Measurements from ENCODE around the gene RBM19. TPM values are rescaled to one million over a fixed set of nuclear protein-coding genes. Genes with fewer than 3 reads are reported as not detected.

RBM19 gene
- total RNA-seq, 2 experiments from 2014 or later = 29.6 to 33.8 TPM

DNA sequence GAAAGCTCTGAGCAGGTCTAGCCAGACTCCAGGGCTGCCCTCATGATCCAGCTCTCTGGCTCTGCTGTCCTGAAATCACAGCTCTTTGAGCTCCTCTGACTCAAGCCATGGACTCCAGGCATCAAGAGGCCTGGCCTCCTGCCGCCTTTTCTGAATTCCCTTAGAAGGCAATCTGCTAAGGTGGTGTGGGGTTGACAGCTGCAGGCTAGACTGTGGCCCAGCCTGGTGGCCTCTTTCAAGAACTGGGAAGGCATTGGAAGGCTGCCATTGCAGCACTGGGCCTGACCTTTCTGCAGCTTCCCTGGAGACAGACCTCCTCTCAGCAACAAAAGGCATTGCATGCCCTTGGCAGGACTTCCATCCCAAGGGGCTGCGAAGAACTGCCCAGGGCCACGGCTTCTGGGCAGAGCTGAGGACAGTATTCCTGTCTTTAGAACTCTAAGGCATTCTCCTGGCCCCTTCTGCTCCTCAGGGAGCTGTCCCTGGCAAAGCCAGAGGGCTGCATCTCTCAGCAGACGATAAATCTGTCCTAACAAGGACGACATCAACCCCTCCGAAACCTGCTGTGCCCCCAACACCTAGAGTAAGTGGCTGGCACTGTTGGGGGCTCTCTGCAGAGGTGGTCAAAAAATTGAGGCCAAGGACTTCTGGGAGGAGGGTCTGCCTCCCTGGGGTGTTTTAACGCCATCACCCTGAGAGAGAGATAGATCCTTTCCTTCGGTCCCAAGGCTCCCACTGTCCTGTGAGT is 115.6 kb downstream of the RBM19 start:
- H3K9me3 Mint-ChIP-seq (ENCODE audit: insufficient read depth) = no peaks in the 10 kb centered on the region
- no peak overlapping the region for H3K4me3 Mint-ChIP-seq
- ChIA-PET CTCF (no interaction called here), POLR2A (no interaction called here)
- no peaks in the 10 kb centered on the region for H3K36me3 Mint-ChIP-seq (ENCODE audit: low read depth)
- no peak overlapping the region for H3K27ac Mint-ChIP-seq
- no peaks in the 10 kb centered on the region for H3K4me1 Mint-ChIP-seq (ENCODE audit: low read depth)
- no peaks in the 10 kb centered on the region for H3K27me3 Mint-ChIP-seq (ENCODE audit: low read depth)
- DNase-seq (no peak), ATAC-seq (no peak)

DNA sequence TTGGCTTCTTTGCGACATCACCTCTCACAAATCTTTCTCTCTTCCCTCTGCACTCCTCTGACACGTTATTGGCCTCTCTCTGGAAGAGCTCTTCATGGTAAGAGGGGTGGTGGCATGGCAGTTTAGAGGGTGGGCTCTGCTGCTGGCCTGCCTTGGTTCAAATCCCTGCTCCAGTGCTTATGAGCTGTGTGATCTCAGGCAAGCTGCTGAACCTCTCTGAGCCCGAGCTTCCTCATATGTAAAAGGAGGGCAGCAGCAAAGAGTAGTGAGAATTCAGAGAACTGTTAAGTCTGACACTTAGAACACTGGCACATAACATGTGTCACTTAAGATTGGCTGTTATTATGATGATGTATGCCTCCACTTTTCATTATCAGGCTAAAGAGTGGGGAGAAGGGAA is 118.3 kb downstream of the RBM19 start:
- ChIA-PET POLR2A (no interaction called here), CTCF (interaction anchor here (0.8 kb wide), 1 partner anchor 422 kb away, joined by 3 read pairs; no protein-coding TSS in a partner anchor)
- Mint-ChIP-seq H3K4me1 (ENCODE audit: low read depth) (no peaks in the 10 kb centered on the region), H3K27ac (no peak overlapping the region), H3K9me3 (ENCODE audit: insufficient read depth) (no peaks in the 10 kb centered on the region), H3K27me3 (ENCODE audit: low read depth) (no peaks in the 10 kb centered on the region), H3K36me3 (ENCODE audit: low read depth) (no peaks in the 10 kb centered on the region), H3K4me3 (no peak overlapping the region)
- no peak for ATAC-seq
- DNase-seq = no peak

DNA sequence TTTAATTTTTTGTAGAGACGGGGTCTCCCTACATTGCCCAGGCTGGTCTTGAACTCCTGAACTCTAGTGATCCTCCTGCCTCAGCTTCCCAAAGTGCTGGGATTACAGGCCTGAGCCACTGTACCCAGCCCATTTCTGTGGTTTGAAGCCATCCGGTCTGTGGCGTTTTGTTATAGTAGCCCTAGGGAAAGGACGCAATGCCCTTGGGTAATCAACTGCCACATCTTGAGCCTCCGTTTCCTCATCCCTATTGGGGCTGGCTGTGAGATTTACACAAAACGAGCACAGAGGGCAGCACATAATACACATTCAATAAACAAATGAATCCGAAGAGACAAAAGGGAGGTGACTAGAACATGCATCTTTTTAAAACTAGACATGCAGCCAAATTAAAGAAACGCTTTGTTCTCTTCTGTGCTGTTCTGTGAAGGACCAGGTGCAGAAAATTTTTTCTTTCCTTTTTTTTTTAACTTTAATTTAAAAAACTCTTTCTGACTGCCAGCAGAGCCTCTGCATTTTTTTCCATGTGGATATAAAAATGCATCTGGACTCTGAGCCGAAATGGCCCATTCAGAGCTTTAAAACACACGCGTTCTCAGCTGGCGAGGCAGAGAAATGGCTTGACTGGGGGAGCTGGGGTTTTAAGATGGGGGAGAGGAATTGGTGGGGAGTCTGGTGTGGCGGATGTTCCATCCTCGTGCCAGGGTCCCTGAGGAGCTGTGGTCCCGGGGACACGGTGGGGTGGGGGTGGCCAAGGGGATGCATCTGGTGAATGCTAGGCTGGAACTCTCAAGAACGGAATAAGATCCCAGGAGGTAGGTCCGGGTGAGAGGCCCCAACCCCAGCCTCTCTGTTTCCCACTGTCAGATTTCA is 119.0 kb downstream of the RBM19 start:
- no peak for DNase-seq
- CTCF ChIA-PET = no interaction called here
- no peak for ATAC-seq
- no peaks in the 10 kb centered on the region for H3K9me3 Mint-ChIP-seq (ENCODE audit: insufficient read depth)
- no peak overlapping the region for H3K4me3 Mint-ChIP-seq
- H3K36me3 Mint-ChIP-seq (ENCODE audit: low read depth) = no peaks in the 10 kb centered on the region
- no peaks in the 10 kb centered on the region for H3K4me1 Mint-ChIP-seq (ENCODE audit: low read depth)
- POLR2A ChIA-PET = no interaction called here
- no peak overlapping the region for H3K27ac Mint-ChIP-seq
- no peaks in the 10 kb centered on the region for H3K27me3 Mint-ChIP-seq (ENCODE audit: low read depth)

- Mint-ChIP-seq H3K4me3 (no peak overlapping the region), H3K4me1 (ENCODE audit: low read depth) (no peaks in the 10 kb centered on the region), H3K9me3 (ENCODE audit: insufficient read depth) (no peaks in the 10 kb centered on the region), H3K27me3 (ENCODE audit: low read depth) (no peaks in the 10 kb centered on the region), H3K27ac (peak overlapping the region; percentile 7), H3K36me3 (ENCODE audit: low read depth) (no peaks in the 10 kb centered on the region)
- POLR2A ChIA-PET = no interaction called here
- no peak for ATAC-seq
- CTCF ChIA-PET = no interaction called here
- DNase-seq = no peak
Measured at GRCh38 chr12:113845900-113846674, 120.0 kb downstream of the RBM19 start.

DNA sequence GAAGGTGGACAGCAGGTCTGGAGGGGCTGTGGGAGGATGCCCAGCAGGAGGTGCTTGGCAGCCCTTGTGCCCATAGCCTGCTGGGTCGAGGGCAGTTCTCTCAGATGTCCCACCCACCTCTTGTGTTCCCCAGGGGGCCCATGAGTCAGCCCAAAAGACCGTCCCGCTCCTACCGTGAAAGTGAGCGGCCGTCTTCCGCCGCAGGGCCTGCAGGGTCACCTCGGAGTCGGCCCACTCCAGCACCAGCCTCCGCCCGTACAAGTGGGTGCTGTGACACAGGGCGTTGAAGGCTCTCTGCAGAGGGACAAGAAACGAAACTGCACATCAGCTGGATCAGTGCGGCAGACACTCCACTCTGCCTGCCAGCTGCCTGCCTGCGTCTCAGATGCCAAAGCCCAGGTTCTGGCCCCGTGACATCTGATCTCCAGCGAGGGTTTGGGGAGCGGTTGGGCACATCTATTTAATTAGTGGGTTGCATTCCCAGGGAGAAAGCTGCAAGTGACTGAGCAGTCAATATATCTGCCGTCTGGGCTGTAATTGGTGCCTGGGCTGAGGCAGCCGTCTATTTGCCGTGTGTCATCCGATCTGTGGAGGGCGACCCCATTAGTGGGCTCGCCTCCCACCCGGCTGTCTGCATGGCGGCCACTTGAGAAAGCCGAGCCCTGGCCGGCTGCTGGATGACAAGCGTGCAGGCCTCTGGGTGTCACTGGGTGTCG is 121.5 kb downstream of the RBM19 start:
- H3K4me1 Mint-ChIP-seq (ENCODE audit: low read depth) = no peaks in the 10 kb centered on the region
- H3K9me3 Mint-ChIP-seq (ENCODE audit: insufficient read depth) = no peaks in the 10 kb centered on the region
- ATAC-seq = no peak
- no peak for DNase-seq
- no peaks in the 10 kb centered on the region for H3K36me3 Mint-ChIP-seq (ENCODE audit: low read depth)
- no peak overlapping the region for H3K27ac Mint-ChIP-seq
- POLR2A ChIA-PET = no interaction called here
- no peaks in the 10 kb centered on the region for H3K27me3 Mint-ChIP-seq (ENCODE audit: low read depth)
- CTCF ChIA-PET = no interaction called here
- H3K4me3 Mint-ChIP-seq = no peak overlapping the region

DNA sequence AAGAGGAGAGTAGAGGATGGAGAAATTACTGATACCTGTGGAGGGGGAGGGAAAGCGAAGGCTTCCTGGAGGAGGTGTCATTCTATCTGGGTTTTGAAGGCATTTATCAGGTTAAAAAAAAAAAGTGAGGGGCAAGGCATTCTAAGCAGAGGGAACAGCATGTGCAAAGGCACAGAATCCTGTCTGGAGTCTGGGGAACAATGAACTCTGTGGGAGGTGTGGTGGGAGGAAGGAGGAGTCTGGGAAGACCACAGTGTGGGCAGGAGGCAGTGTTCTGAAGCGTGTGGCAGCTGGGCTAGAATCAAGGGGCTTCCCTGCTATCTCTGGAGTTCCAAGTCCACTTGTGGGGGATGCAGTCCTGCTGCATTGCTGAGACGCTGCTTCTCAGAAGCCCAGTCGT is 123.4 kb downstream of the RBM19 start:
- H3K36me3 Mint-ChIP-seq (ENCODE audit: low read depth) = no peaks in the 10 kb centered on the region
- no peak overlapping the region for H3K27ac Mint-ChIP-seq
- ATAC-seq (no peak), DNase-seq (no peak)
- no peaks in the 10 kb centered on the region for H3K9me3 Mint-ChIP-seq (ENCODE audit: insufficient read depth)
- peaks cover 8% of the 10 kb centered on the region for H3K4me1 Mint-ChIP-seq (ENCODE audit: low read depth)
- CTCF ChIA-PET = no interaction called here
- no peak overlapping the region for H3K4me3 Mint-ChIP-seq
- POLR2A ChIA-PET = no interaction called here
- H3K27me3 Mint-ChIP-seq (ENCODE audit: low read depth) = no peaks in the 10 kb centered on the region

- ChIA-PET POLR2A (no interaction called here), CTCF (no interaction called here)
- peaks cover 9% of the 10 kb centered on the region for H3K4me1 Mint-ChIP-seq (ENCODE audit: low read depth)
- DNase-seq = no peak
- no peak overlapping the region for H3K4me3 Mint-ChIP-seq
- no peak for ATAC-seq
- H3K36me3 Mint-ChIP-seq (ENCODE audit: low read depth) = no peaks in the 10 kb centered on the region
- no peaks in the 10 kb centered on the region for H3K9me3 Mint-ChIP-seq (ENCODE audit: insufficient read depth)
- H3K27ac Mint-ChIP-seq = no peak overlapping the region
- H3K27me3 Mint-ChIP-seq (ENCODE audit: low read depth) = no peaks in the 10 kb centered on the region
Measured at GRCh38 chr12:113841786-113842185, 124.3 kb downstream of the RBM19 start.

DNA sequence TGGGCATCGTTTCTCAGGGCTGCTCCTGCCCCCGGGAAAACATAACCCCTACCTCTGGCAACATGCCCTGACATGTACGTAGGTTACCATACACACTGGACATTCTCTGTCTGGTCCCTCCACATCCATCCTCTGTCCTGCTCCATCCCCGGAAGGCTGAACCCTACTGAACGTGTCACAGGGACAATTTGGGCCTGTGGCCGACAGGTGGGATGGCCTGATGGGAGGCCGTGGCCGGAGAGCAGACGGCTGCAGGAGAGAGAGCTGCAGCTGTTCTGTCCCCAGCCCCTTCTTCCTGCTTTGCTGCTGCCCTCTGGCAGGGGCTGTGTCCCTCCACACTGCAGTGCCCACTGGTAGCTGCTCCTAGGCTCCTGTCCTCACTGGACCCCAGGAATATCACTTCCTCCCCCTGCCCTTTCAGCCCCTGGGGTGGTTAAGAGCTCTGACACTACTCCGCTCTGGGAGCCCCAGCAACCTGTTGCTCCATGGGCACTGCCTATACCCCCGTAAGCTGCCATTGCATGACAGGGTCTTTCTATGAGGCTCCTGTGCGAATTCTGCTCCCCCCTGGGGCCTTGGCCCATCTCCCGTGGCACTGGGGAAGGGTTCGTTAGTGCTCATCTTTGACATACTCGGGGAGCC is 125.6 kb downstream of the RBM19 start:
- ChIA-PET CTCF (no interaction called here), POLR2A (interaction anchor here (0.9 kb wide), 1 partner anchor 282 kb away, joined by 3 read pairs; no protein-coding TSS in a partner anchor)
- peaks cover 9% of the 10 kb centered on the region for H3K4me1 Mint-ChIP-seq (ENCODE audit: low read depth)
- ATAC-seq = no peak
- peak overlapping the region; percentile 63 for H3K27ac Mint-ChIP-seq
- no peaks in the 10 kb centered on the region for H3K9me3 Mint-ChIP-seq (ENCODE audit: insufficient read depth)
- no peaks in the 10 kb centered on the region for H3K36me3 Mint-ChIP-seq (ENCODE audit: low read depth)
- H3K27me3 Mint-ChIP-seq (ENCODE audit: low read depth) = no peaks in the 10 kb centered on the region
- H3K4me3 Mint-ChIP-seq = no peak overlapping the region
- no peak for DNase-seq

- ATAC-seq (no peak), DNase-seq (no peak)
- Mint-ChIP-seq H3K27ac (no peak overlapping the region), H3K27me3 (ENCODE audit: low read depth) (no peaks in the 10 kb centered on the region), H3K9me3 (ENCODE audit: insufficient read depth) (no peaks in the 10 kb centered on the region), H3K36me3 (ENCODE audit: low read depth) (no peaks in the 10 kb centered on the region), H3K4me3 (no peak overlapping the region), H3K4me1 (ENCODE audit: low read depth) (peaks cover 9% of the 10 kb centered on the region)
- POLR2A ChIA-PET = no interaction called here
- CTCF ChIA-PET = no interaction called here
Measured at GRCh38 chr12:113838896-113839295, 127.2 kb downstream of the RBM19 start.

GRCh38 chr12:113837528-113838296 is 128.4 kb downstream of the RBM19 start:
- H3K27ac Mint-ChIP-seq = no peak overlapping the region
- DNase-seq = no peak
- CTCF ChIA-PET = no interaction called here
- H3K4me3 Mint-ChIP-seq = no peak overlapping the region
- no peaks in the 10 kb centered on the region for H3K36me3 Mint-ChIP-seq (ENCODE audit: low read depth)
- no peaks in the 10 kb centered on the region for H3K9me3 Mint-ChIP-seq (ENCODE audit: insufficient read depth)
- H3K4me1 Mint-ChIP-seq (ENCODE audit: low read depth) = peaks cover 9% of the 10 kb centered on the region
- no peak for ATAC-seq
- H3K27me3 Mint-ChIP-seq (ENCODE audit: low read depth) = no peaks in the 10 kb centered on the region
- POLR2A ChIA-PET = no interaction called here

DNA sequence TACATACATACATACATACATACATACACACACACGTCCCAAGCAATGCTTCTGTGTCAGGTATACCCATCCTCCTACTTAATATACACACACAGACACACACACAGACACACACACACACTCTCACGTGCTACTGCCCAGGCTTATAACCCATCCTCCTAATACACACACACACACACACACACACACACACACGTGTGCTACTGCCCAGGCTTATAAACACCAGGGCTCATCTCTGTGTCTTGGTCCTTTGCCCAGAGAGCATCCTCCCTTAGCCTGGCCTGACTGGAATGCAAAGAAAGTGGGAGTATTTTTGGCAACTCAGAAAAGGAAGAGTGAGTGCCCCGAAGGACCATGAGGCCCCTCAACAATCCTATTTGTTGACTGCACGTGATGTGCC is 129.0 kb downstream of the RBM19 start:
- CTCF ChIA-PET = no interaction called here
- H3K36me3 Mint-ChIP-seq (ENCODE audit: low read depth) = no peaks in the 10 kb centered on the region
- no peak for DNase-seq
- no peak for ATAC-seq
- H3K27ac Mint-ChIP-seq = no peak overlapping the region
- H3K27me3 Mint-ChIP-seq (ENCODE audit: low read depth) = no peaks in the 10 kb centered on the region
- peaks cover 9% of the 10 kb centered on the region for H3K4me1 Mint-ChIP-seq (ENCODE audit: low read depth)
- H3K4me3 Mint-ChIP-seq = no peak overlapping the region
- H3K9me3 Mint-ChIP-seq (ENCODE audit: insufficient read depth) = no peaks in the 10 kb centered on the region
- POLR2A ChIA-PET = no interaction called here
